Ishikawa (cell line): Measurements from ENCODE around the gene ZNF536.

ENCODE experiments used
- CEBPB ChIP-seq: IDR thresholded peaks from 2 replicates; pipeline ENCODE4 v1.6.1; 2012
- CREB1 ChIP-seq: IDR thresholded peaks from 2 replicates; pipeline ENCODE4 v1.6.1; 2012; ENCODE audit warnings: low read depth
- FOXM1 ChIP-seq: IDR thresholded peaks from 2 replicates; pipeline ENCODE4 v1.6.1; 2012; ENCODE audit warnings: low read depth, borderline replicate concordance
- RAD21 ChIP-seq: IDR thresholded peaks from 2 replicates; pipeline ENCODE4 v1.6.1; 2012; ENCODE audit warnings: low read depth
- TAF1 ChIP-seq: IDR thresholded peaks from 2 replicates; pipeline ENCODE4 v1.6.1; 2012; ENCODE audit warnings: low read depth, mild to moderate bottlenecking
- TEAD4 ChIP-seq: IDR thresholded peaks from 2 replicates; pipeline ENCODE4 v1.6.1; 2012
- TF ChIP-seq, protein P1 (sequence below): IDR thresholded peaks from 2 replicates; pipeline ENCODE4 v1.6.1; 2012; ENCODE audit warnings: low read depth, mild to moderate bottlenecking

DNA sequence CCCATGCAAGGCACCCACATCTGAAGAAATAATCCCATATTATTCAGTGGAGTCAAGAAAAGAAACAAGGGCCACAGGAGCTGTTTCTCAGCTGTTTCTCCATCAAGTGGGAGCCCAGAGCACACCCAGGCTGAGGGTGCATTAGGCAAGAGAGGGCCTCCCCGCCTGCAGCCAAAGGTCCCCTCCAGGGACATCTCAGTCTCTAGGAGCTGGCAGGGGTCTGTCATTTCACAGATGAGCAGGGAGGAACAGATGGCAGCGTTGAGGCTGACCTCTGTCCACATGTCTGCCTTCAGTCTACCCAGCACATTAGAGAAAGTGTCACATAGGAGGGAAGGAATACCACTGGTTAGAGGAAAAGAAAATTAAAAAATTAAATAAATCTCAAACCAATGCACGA lies 157.7 kb downstream of the ZNF536 start:
- no peak for TF ChIP-seq CEBPB
- no peak for TF ChIP-seq CREB1
- TF ChIP-seq RAD21 = no peak
- no peak for TF ChIP-seq FOXM1
- TF ChIP-seq, protein P1, sequence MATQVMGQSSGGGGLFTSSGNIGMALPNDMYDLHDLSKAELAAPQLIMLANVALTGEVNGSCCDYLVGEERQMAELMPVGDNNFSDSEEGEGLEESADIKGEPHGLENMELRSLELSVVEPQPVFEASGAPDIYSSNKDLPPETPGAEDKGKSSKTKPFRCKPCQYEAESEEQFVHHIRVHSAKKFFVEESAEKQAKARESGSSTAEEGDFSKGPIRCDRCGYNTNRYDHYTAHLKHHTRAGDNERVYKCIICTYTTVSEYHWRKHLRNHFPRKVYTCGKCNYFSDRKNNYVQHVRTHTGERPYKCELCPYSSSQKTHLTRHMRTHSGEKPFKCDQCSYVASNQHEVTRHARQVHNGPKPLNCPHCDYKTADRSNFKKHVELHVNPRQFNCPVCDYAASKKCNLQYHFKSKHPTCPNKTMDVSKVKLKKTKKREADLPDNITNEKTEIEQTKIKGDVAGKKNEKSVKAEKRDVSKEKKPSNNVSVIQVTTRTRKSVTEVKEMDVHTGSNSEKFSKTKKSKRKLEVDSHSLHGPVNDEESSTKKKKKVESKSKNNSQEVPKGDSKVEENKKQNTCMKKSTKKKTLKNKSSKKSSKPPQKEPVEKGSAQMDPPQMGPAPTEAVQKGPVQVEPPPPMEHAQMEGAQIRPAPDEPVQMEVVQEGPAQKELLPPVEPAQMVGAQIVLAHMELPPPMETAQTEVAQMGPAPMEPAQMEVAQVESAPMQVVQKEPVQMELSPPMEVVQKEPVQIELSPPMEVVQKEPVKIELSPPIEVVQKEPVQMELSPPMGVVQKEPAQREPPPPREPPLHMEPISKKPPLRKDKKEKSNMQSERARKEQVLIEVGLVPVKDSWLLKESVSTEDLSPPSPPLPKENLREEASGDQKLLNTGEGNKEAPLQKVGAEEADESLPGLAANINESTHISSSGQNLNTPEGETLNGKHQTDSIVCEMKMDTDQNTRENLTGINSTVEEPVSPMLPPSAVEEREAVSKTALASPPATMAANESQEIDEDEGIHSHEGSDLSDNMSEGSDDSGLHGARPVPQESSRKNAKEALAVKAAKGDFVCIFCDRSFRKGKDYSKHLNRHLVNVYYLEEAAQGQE = no peak
- TF ChIP-seq TAF1 = no peak
- no peak for TF ChIP-seq TEAD4
